HTR-8/SVneo (cell line): ENCODE measurements around the gene LRG1.

Experiments
- DNase-seq: peaks from one replicate; pipeline ENCODE4 v3.0.0; 2011; ENCODE audit warnings: low spot score, mixed read lengths; ENCODE audit not compliant: insufficient read length
- FAIRE-seq: peaks from 2 replicates; lab custom pipeline; 2011; peaks lifted over from hg19 to GRCh38; lab: Jason Lieb, UNC

LRG1 gene, protein sequence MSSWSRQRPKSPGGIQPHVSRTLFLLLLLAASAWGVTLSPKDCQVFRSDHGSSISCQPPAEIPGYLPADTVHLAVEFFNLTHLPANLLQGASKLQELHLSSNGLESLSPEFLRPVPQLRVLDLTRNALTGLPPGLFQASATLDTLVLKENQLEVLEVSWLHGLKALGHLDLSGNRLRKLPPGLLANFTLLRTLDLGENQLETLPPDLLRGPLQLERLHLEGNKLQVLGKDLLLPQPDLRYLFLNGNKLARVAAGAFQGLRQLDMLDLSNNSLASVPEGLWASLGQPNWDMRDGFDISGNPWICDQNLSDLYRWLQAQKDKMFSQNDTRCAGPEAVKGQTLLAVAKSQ

DNA sequence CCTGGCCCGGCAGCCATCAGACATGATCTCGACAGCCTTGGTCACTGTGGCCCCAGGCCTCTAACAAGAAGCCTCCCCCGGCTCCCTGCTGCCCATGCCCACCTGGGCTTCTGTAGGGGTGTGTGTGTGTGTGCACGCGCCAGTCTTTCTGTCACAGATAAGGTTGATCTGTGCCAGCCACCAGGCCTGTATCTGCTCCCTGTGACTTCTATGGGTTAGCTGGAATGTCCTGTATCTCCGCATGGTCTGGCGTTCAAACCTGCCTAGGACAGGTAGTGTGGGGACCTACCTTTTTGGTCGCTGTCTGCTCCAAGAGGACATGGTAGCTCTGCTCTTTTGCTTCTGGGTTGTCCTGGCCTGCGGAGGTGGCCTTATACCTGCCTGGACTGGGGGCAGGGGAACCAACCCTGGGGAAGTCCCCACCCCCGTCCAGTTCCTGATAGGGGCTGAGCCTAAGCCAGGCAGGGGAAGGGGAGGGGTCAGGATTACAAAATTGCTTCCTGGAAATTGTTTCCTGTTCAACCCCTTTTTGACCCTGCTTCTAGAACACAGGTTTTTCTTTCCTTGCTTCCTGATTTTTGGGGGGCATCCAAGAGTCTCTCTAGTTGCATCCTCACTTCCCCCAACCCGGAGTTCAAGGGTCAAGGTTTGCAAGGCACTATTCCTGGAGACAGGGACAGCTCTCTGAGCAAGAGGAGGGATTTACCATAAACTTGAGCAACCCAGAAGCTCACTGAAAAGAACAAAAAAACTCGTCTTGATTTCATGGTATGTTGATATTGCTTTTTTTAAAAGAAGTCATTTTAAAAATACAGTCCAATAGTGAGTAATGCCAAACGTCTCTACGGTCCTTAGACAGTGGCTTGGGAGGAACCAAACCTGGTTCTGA lies at the start of gene LRG1:
Gene LRG1, minus strand, starts transcription at position 344 of the 889 bp plus-strand sequence. Its CDS starts 23 bp downstream, at position 321.
- DNase-seq (no peak), FAIRE-seq (no peak)

DNA sequence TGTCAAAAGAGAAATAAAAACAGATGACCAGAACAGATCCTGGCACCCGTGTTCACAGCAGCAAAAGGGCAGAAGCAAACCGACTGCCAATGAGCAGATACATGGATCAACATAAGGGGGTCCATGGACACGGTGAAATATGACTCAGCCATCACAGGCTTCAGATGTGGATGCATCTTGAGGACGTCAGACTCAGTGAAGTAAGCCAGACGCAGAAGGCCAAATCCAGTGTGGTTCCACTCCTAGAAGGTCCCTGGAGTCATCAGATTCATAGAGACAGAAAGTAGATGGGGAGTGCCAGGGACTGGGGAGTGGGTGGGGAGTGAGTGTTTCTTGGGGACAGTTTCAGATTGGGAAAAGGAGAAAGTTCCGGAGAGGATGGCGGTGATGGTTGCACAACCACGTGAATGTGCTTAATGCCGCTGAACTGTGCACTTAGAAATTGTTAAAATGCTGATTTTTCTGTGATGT lies 48.5 kb upstream of the LRG1 start:
- no peak for DNase-seq
- no peak for FAIRE-seq

DNA sequence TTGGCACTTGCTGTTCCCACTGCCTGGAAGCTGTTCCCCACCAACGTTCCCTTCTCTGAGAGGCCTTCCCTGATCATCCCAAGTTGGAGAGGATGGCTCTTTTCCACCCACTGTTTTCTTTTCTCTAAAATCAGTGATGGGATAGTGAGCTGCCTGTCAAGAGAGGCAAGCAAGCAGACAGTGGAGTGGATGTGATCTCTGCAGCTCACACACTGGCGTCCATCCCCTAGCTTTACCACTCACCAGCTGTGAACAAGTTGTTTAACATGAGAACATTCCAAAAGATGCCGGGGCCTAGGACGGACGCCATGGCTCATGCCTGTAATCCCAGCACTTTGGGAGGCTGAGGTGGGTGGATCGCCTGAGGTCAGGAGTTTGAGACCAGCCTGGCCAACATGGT lies 47.7 kb upstream of the LRG1 start:
- FAIRE-seq, result no peak
- DNase-seq, result no peak

DNA sequence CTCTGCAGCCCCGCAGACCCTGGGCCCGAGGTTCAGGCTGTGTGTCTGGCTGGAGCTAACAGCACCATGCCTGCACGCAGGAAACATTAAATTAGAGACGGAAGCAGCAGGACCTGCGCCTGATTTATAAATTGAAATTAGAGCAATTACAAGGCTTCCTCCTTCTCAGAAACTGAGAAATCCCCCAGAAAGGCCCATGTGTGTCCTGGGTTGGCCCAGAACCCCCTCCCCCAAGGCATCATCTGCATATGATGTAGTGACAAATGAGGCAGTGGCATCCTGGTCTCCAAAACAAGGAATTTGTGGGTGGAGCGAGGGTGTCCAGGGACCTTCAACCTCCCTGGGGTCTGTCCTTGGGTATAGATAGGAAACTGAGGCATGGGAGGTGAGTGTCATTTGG lies 46.9 kb upstream of the LRG1 start:
- DNase-seq (no peak), FAIRE-seq (no peak)

DNA sequence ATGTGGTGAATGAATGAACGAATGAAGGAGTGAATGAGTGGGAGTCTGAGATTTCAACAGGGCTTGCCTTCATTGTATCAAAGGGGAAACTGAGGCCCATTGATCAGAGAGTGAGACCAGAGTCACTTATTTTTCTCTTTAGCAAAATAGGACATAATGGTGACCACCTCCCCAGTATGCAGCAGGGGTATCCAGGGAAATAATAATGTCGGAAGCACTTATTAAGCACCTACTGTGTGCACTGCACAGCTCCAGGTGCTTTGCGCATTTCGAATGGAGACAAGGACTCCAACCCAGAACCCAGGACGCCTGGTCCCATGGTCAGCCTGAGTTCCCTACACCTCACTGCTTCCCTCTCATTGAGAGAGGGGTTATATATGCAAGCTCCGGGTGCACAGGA lies 46.4 kb upstream of the LRG1 start:
- FAIRE-seq (no peak), DNase-seq (no peak)

DNA sequence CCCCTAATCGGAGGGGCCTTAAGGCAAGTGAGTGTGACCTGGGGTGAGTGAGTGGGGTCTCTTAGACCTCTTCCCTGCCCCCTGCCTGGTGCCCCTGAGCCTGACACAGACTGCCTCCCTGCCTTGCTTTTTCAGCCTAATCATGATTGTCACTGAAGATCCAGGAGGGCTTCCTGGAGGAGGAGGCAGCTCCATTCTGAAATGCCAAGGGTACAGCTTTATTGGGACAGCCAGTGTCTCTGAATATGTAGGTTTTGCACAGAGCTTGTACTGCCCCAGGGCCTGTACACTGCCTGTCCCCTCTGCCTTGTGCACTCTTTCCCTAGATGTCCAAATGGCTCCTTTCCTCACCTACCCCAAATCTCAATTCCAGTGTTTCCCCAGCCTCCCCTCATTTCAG lies 45.7 kb upstream of the LRG1 start:
- FAIRE-seq (no peak), DNase-seq (no peak)

DNA sequence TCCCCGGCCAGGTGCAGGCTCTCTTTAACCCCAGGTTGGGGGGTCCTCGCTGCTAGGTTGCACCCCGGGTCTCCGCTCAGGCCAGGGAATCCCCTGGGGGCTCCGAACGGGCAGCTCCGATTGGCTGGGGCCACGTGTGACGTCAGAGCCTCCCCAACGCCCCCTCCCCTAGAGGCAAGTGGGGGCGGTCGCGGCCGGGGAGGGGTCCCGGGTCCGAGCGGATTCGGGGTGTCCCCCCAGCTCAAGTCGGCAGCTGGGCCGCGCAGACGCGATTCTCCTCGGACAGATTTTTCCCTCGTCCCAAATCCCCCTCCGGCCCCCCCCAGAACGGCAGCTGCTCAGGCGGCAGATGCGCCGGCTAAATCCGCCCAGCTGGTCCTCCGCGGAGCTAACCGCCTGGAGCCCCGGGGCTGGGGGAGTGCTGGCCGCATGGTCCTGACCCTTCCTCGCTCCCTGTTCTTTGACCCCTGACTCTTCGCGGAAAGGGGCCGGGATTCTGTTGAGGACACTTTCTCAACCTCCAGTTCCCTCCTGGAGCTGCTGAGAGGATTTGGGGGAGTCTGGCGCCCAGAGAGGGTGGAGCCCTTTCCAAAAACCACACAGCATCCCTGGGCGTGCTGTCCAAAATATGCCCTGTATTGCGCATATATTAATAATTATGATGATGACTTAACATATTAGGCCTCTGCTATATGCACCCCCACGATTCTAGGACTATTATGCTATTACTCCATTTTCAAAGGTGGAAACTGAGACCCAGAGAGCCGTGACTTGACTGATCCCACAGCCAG lies 45.0 kb upstream of the LRG1 start:
- DNase-seq (peak; percentile 36), FAIRE-seq (no peak)

DNA sequence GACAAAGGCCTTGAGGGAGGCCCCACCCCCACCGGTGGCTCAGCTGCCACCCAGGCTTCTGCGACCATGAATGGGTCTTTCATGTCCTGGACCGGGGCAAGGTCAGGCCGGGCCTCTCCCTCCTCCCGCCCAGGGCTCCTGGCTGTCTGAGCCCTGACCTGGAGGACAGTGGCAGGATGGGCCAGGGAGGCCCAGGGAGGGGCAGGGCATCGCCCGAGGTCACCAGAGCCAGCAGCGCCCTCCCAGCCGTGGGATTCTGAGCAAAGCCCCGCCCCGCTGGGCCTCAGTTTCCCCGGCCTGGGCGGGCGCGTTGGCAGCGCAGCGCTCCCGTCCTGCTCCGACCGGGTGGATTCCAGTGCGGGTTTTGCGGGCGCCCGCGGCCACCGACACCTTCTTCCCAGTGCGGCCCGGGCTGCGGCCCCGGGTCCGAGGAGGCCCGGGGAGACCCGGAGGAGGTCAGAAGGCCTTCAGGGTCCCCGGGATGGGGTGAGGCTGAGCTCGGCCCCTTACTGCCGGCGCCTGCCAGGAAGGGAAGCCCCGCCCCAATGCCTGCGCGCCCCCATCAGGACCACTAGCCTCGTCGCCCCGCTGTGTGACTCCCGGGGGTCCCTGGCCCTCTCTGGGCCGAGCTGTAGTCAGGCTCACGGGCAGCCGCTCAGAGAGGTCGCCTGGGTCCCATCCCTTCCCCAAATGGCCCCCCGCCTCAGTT lies 44.3 kb upstream of the LRG1 start:
- FAIRE-seq, result no peak
- DNase-seq, result no peak

DNA sequence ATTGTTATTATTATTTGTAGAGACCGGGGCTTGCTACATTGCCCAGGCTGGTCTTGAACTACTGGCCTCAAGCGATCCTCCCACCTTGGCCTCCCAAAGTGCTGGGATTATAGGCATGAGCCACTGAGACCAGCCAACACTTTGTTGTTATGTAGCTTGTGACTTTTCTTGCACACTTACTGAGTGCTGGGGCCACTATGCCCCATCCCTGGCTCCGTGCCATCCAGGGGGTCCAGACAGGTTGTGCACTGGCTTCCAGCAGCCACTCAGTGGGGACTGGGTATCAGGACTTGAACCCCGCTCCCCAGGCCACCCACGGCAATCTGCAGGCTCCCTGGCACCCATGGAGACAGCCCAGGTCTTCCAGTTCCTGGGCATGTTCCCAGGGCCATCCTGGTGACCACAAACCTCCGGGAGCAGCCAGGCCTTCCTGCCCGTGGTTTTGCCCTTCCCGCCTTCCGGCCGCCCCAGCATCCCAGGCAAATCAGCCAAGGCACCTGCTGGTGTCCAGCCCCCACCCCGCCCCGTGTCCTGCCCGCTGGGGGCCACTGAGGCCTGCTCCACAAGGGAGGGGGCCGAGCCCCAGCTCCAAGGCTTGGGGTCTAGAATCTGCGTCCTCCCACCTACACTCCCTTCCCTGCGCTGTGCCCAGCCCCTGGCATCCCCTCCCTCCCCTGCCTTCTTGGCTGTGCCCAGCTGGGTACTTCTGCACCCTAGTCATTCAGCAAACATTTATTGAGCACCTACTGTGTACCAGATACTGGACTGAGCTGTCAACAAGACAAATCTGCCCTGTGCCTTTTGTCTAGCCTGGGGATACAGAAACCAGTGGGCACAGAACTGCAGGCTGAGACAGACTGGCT lies 43.4 kb upstream of the LRG1 start:
- FAIRE-seq, result no peak
- DNase-seq, result no peak

DNA sequence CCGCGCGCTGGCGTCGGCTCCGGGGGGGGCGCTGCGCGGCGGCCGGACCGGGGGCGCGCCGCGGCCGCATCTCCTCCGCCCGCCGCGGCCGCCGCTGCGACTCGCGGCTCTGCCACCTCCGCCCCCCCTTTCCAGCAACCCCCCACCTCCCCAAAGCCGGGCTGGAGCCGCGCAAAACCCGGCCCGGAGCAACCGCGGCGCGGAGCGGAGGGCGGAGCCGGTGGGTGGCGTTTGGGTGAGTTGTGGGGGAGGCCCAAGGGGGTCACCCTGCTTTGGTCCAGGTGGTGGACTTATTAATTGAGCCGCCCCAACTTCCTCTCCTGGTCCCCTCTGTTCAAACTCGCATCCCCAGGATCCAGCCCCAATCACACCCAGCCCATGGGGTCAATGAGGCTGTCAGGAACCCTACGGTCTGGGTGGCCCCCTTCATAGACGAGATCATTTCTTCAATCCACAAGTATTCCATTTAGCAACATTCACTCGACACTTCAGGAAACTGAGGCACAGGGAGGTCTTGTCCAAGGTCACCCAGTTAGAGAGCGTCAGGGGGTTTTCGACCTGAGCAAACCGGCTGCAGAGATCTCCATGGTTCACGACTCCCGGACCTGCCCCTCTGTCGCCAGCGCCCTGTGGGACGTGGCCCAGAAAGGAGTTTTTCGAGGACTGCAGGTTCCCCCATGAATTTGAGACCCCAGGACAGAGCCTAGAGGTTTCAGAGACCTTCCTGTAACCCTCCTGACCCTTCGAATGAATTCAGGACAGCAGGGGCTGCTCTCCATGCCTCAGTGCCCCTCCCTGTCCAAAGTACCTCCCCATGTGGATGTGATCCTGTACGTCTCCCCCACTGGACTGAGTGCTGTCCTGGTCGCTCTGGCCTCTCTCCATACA lies 42.1 kb upstream of the LRG1 start:
- FAIRE-seq (no peak), DNase-seq (peak; percentile 65)

DNA sequence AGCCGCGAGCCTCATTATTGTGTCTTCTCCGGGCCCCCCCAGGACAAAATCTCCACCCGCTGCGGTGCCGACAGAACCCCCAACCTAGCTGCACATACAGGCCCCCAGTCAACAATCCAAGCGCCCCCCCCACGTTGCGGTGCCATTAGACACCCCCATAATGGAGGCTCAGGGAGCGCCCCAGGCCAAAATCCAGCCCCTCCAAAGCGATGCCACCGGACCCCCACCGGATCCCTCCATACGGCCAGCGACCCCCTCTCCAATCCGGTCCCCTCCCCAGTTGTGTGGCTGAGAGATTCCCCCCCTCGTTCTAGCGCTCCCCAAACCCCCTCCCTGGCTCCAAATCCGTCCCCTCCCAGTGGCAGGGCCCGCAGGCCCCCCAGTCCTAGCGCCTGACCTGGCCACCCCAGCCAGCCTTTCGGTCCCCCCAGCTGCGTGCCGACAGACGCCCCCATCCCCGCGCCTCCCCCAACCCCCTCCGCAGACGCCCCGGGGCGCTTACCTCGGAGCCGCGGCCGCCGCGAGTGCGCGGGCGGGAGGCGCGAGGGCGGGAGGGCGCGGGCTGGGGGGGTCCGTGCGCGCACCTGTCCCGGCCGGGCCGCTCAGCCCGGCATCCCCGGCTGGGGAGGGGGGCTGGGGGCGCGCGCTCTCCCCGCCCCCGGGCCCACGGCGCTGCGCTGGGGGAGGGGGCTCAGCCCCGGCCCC lies 41.3 kb upstream of the LRG1 start:
- FAIRE-seq, result no peak

DNA sequence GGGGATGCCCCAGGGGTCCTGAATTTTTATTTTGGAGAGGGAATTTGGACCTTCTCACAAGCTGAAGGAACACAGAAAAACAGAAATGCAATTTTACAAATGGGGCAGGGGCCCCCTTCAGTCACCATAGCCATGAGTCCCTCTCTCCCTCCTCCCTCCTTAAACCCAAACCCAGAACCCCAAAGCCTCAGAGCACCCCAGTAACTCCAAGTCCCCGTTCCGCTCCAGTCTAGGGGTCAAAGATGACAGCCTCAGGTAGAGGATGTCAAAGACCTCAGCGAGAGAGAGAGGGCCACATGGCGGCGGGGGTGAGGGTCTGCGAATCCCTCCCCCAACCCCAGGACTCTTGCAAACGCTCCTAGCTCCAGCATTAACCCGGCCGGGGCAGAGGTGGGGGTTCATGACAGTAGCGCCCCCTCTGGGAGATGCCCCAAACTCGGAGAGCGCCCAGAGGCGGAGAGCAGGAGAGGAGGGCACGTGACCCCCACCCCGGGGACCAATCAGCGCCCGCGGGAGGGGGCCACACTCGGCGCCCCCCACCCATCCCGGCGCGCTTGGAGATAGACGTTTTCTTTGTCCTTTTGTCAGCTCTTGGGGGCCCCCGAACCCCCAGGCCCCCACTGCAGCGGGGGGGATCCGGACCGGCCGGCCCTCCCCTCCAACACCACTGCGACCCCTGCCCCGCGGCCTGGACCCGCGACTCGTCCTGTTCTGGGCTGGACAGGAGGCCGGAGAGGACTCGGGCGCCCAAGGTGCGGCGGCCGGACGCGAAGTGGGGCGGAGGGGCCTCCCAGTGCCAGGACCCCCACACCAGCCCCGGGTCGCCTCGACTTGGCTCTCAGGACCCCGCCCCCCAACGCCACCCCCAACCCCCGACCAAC lies 40.4 kb upstream of the LRG1 start:
- no peak for FAIRE-seq
- DNase-seq, result no peak

More for the DNA sequence above, 41.3 kb upstream of the LRG1 start:
- no peak for DNase-seq

DNA sequence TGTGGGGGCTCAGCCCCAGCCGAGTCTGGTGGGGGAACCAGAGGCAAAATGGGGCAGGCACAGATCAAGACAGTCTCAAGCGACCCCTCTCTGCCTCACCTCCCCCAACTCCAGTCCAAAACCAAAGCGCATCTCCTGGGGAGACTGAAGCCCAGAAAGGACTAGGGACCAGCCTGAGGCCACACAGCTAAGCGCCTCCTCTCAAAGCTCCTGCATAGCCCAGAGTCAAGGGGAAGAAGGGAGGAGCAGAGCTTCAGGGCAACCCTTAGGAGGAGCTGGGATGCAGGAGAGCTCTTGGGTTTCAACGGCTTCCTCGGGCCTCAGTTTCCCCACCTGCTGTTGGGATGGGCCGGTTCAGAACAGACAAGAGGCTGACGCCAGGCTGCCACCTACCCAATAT lies 39.6 kb upstream of the LRG1 start:
- FAIRE-seq (no peak), DNase-seq (no peak)

DNA sequence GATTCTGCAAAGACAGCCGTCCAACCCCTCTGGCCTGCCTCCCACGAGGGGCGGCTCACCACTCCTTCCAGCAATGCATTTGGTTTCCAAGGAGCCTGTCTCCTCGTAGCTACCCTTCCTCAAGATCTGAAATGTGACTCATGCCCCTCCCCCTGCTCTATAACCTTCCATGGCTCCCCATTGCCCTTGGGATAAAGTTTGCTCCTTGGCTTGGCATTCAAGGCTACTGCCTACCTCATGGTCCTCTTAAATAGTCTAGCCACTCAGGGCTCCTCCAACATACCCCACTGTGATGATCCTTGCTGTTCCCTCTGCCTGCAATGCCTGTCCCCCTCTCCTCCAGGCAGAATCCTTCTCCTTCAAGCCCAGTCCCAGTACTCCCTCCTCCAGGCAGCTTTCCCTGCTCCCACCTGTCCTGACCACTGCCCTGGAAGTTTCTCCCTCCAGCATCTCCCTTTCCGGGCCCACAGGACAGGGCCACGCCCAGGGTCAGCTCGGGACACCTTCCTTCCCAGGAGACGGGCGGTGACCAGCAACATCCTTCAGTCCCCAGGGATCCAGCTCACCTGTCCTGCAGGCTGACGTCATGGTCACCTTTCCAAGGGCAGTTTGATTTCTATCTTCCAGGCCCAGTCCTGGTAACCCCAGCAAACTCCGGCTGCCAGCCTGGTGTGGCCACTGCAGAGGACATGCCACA lies 38.9 kb upstream of the LRG1 start:
- FAIRE-seq, result no peak

DNA sequence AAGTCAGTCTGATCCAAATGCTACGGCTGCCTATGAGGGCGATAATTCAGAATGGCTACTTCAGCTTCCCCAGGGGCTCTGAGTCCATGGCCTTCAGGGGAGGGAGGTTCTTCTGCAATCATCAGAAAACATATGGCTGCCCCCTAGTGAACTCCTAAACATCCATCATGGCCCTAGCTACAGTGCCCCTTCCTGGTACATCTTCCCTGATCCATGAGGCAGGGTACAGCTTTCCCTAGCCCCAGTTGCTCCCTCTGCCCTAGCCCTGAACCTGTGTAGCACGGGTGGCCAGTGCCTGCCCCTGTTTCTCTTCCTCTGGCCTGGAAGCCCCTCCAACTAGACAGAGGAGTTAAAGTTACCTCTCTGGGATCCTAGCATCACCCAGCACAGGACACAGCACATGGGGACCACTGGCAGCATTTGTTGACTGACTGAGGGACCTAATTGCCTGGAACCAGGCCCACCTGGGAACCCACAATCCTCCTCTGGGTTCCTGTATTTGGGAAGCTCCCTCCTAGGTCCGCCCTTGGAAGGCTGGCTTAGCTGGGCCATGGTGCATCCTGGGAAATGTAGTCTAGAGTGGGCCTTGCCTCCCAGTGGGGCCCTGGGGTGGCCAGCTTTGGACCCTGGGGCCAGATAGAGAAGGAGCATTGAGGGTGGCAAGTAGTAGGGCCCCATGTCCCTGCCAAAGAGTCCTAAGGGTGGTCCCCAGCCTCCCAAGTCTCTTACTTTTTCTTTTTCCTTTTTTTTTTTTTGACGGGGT lies 37.4 kb upstream of the LRG1 start:
- FAIRE-seq (no peak), DNase-seq (no peak)

More for the DNA sequence above, 38.9 kb upstream of the LRG1 start:
- no peak for DNase-seq
